ENCODE data around the gene GPR155. TPM values are rescaled to one million over a fixed set of nuclear protein-coding genes. Genes with fewer than 3 reads are reported as not detected.
"Not testable (repeated sequence)": the region's sequence is repeated elsewhere in the genome, so short reads cannot be mapped to it uniquely, and the experiment has no call there.

GPR155 gene
- total RNA-seq, 1 experiment from 2014 or later, result 0.90 TPM

DNA sequence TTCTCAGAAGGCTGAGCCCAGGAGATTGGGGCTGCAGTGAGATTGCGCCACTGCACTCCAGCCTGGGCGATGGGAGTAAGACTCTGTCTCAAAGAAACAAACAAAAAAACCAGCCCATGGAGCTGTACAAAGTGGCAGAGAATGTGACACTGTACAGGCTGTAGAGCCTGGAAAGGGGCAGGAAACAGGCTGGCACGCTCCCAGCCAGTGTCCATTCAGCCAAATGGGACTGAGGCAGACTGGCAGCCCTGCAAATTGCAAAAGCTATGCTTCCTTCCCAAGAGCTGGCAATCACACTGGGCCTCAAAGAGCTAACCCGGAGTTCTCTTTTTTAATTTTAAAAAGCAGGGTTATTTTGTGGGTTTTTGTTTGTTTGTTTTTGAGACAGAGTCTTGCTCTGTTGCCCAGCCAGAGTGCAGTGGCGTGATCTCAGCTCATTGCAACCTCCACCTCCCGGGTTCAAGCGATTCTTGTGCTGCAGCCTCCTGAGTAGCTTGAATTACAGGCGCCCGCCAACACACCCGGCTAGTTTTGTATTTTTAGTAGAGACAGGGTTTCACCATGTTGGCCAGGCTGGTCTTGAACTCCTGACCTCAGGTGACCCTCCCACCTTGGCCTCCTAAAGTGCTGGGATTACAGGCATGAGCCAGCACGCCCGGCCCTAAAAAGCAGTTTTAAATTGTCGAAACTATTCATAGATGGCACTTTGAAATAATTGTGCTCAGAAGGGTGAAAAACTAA lies 48.5 kb downstream of the GPR155 start:
- no peak for DNase-seq (ENCODE audit: low spot score)

DNA sequence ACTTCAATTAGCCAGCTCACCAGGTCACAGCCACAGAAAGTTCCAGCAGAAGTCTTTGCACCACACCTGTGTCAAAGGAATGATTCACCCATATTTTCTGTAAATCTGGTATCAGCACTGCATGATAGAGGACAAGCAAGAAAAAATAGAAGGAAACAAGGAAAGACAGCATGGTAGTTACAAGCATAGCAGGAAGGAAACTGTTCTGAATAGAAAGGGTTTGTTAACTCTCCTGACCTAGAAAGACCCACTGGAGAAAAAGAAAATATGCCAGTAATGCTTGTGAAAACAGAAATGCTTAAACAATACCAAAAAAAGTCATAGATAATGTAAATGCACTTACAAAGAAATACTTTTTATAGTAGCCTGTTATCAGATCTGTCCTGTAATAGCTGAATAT lies 50.5 kb downstream of the GPR155 start:
- peak; percentile 7 for DNase-seq (ENCODE audit: low spot score)

GRCh38 chr2:174431902-174432301 lies 54.9 kb downstream of the GPR155 start:
- no peak for DNase-seq (ENCODE audit: low spot score)

GRCh38 chr2:174430066-174430465 lies 56.8 kb downstream of the GPR155 start:
- no peak for DNase-seq (ENCODE audit: low spot score)

DNA sequence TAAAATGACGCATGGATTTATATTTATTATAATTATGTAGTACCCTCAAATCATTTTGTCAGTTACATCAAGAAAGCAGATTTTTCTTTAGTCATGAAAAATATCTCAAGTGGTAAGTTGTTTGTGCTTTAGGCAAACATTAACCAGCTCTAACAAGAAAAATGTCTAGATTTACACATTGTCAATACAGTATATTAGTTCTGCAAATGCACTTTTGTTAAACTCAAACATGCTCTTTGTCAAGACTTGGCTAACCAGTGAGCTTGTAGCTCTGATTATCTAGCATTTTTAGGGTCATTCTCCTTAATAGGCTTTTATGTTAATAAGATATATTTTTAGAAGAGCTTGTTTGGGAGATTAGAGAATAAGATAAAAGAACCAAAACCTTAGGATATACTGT lies 58.6 kb downstream of the GPR155 start:
- DNase-seq (ENCODE audit: low spot score), result no peak

GRCh38 chr2:174412256-174412655 lies 74.6 kb downstream of the GPR155 start:
- DNase-seq (ENCODE audit: low spot score), result no peak

DNA sequence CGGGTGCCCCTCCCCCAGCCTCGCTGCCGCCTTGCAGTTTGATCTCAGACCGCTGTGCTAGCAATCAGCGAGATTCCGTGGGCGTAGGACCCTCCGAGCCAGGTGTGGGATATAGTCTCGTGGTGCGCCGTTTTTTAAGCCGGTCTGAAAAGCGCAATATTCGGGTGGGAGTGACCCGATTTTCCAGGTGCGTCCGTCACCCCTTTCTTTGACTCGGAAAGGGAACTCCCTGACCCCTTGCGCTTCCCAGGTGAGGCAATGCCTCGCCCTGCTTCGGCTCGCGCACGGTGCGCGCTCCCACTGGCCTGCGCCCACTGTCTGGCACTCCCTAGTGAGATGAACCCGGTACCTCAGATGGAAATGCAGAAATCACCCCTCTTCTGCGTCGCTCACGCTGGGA lies 76.8 kb downstream of the GPR155 start:
- DNase-seq (ENCODE audit: low spot score), result not testable (repeated sequence)

DNA sequence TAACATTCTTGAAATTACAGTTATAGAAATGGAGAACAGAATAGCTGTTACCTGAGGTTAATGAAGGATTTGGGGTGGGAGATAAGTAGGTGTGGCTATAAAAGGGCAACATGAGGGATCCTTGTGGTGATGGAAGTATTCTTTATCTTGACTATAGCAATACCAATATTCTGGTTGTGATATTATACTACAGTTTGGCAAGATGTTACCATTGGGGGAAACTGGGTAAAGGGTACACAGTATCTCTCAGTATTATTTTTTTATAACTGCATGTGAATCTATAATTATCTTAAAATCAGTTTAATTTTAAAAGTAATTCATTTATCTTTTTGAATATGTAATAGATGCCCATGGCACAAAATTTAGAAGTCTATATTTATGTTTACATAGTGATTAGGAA lies 83.2 kb downstream of the GPR155 start:
- DNase-seq (ENCODE audit: low spot score), result no peak

GRCh38 chr2:174400853-174401252 lies 86.0 kb downstream of the GPR155 start:
- no peak for DNase-seq (ENCODE audit: low spot score)

DNA sequence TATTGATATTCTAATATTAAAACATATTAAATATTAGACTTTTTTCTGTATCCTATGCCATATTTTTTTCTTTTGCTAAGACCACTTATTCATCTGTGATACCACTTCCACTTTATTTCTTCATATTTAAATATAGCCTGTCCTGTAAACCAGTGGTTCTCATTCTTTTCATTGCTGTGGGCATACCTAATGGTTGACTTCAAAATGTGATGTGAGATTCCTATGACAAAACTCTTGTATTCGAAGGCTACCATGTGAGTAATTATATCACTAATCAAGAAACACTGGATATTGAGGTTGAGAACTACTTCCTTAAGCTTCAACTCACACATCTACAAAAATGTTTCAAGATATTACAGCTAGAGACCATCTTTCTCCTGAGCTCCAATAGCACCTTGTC lies 87.7 kb downstream of the GPR155 start:
- no peak for DNase-seq (ENCODE audit: low spot score)

- no peak for DNase-seq (ENCODE audit: low spot score)
Observed at GRCh38 chr2:174397773-174398172, 89.1 kb downstream of the GPR155 start.

DNA sequence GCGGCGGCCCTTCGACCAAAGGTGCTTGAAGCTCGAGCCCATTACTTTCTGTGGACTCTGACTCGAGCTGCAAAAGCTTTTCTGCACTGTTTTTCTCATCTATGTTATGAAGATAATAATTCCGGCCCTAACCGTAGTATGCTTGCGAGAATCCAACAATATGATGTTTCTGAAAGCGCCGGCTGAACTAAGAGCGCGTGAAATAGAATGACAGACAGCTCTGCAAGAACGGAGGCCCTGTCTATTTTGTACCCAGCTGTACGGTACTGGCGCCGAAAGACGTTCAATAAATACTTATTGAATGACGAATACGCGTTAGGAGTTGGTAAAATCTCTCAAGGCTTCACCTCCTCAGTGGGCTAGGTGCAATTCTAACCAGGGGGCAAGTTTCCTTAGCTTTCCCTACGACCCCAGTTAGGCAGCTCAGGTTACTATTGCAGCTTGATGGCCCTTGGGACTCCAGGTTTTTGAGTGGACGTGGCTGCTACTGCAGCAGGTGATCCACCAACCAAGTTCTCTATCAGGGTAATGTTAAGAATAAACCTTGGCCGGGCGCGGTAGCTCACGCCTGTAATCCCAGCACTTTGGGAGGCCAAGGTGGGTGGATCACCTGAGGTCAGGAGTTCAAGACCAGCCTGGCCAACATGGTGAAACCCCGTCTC lies 90.7 kb downstream of the GPR155 start:
- DNase-seq (ENCODE audit: low spot score), result peak; percentile 15

DNA sequence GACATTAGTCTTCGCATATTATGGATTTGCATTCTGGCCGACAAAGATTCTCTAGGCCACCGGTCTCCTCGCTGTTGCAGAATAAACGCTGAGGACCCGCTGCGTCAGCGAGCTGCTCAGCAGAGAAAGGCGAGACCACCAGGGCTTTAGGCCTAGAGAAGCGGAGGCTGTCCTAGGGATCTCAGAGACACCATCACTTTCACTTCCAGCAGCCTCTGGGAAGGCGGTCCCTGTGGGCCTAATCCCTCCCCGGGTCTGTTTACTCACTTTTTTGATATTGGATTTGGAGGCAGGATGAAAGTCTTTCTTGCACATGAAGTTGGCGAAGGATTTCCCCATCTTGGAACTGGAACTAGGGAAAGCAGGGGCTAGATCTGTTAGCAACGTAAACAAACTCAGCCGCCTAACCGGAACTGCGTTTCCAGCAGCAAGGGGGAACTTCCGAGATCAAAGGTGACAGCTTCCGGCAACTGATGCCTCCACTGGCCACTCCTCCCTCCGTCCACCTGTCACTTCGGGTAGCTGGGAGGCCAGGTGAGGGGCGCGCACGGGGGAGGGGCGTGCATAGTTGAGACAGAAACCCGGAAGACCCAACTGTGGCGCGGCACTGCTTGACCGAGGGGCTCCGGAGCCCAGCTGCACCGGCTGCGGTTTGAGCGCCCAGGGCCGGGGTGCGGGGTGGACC lies 91.4 kb downstream of the GPR155 start, which contains the start of gene SCRN3:
Gene SCRN3 (plus strand): TSS at position 447 of the 685 bp plus-strand sequence. CDS start 2,554 bp downstream, outside the sequence.
- DNase-seq (ENCODE audit: low spot score), result peak; percentile 79

GRCh38 chr2:174392706-174393105 lies 94.1 kb downstream of the GPR155 start:
- DNase-seq (ENCODE audit: low spot score), result no peak

DNA sequence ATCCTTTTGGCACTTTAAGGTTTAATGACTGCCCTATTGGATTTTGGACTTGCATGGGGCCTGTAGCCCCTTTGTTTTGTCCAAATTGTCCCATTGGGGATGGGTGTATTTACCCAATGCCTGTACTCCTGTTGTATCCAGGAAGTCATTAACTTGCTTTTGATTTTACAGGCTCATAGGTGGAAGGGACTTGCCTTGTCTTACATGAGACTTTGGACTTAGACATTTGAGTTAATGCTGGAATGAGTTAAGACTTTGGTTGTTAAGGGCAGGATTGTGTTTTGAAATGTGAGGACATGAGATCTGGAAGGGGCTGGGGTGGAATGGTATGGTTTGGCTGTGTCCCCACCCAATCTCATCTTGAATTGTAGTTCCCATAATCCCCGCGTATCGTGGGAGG lies 96.5 kb downstream of the GPR155 start:
- not testable (repeated sequence) for DNase-seq (ENCODE audit: low spot score)

- DNase-seq (ENCODE audit: low spot score), result no peak
Observed at GRCh38 chr2:174389542-174389941, 97.3 kb downstream of the GPR155 start.

- not testable (repeated sequence) for DNase-seq (ENCODE audit: low spot score)
Observed at GRCh38 chr2:174388706-174389105, 98.1 kb downstream of the GPR155 start.

- DNase-seq (ENCODE audit: low spot score), result no peak
Observed at GRCh38 chr2:174385201-174385600, 101.6 kb downstream of the GPR155 start.

GRCh38 chr2:174383796-174384195 lies 103.0 kb downstream of the GPR155 start:
- no peak for DNase-seq (ENCODE audit: low spot score)
